AG04449 (cell line): ENCODE results near the gene MPDZ.

ENCODE experiments used
- CTCF ChIA-PET: fragments of 350-600 bp; formaldehyde crosslinking; extraction: SDS; loops from one replicate; lab custom pipeline; 2021; ENCODE audit warnings: antibody characterized with exemption; lab: Yijun Ruan, JAX
- POLR2A ChIA-PET: fragments of 400-600, 350-600 bp; formaldehyde crosslinking; extraction: SDS; loops from one replicate; lab custom pipeline; 2020; ENCODE audit warnings: antibody characterized with exemption, inconsistent platforms; lab: Yijun Ruan, JAX
- DNase-seq: peaks from one replicate; pipeline ENCODE4 v3.0.0-alpha.2; 2010; ENCODE audit warnings: low read depth, low spot score
- H3K4me3 ChIP-seq: 2 replicates; pipeline ENCODE4 v1.5.1; 2011; ENCODE audit warnings: low read depth, mild to moderate bottlenecking, control low read depth, low read length
- CTCF ChIP-seq: IDR thresholded peaks from one replicate; pipeline ENCODE4 v1.5.1; 2011; ENCODE audit warnings: mild to moderate bottlenecking, moderate library complexity, low read length, control low read depth, inconsistent platforms; ENCODE audit not compliant: insufficient read depth; ENCODE audit errors: missing control alignments

Gene MPDZ

GRCh38 chr9:13095056-13095455 lies 184.4 kb downstream of the MPDZ start:
- ChIA-PET CTCF (no interaction called here), POLR2A (no interaction called here)
- DNase-seq: no peak

GRCh38 chr9:13090628-13091027 lies 188.9 kb downstream of the MPDZ start:
- POLR2A ChIA-PET: no interaction called here
- no peak for DNase-seq
- CTCF ChIA-PET: interaction anchor here (1.4 to 4.9 kb wide), 12 partner anchors 8 to 1339 kb away, joined by 3 to 73 read pairs (median 12); no protein-coding TSS in a partner anchor
- H3K4me3 ChIP-seq: no peak overlapping the region
- no peak for TF ChIP-seq CTCF

More at GRCh38 chr9:13095056-13095455, 184.4 kb downstream of the MPDZ start:
- no peak for TF ChIP-seq CTCF
- no peak overlapping the region for H3K4me3 ChIP-seq

- CTCF ChIA-PET: interaction anchor here (0.7 to 4.9 kb wide), 23 partner anchors 9 to 1340 kb away, joined by 3 to 73 read pairs (median 7); no protein-coding TSS in a partner anchor
- DNase-seq: no peak
- no peak overlapping the region for H3K4me3 ChIP-seq
- POLR2A ChIA-PET: no interaction called here
- TF ChIP-seq CTCF: no peak
Measured at GRCh38 chr9:13089666-13090065, 189.8 kb downstream of the MPDZ start.

GRCh38 chr9:13088720-13089427 lies 190.6 kb downstream of the MPDZ start:
- TF ChIP-seq CTCF: peak; percentile 70
- POLR2A ChIA-PET: no interaction called here
- CTCF ChIA-PET: interaction anchor here (0.7 to 4.9 kb wide), 36 partner anchors 9 to 1341 kb away, joined by 3 to 73 read pairs (median 5); no protein-coding TSS in a partner anchor
- DNase-seq: no peak
- H3K4me3 ChIP-seq: no peak overlapping the region; the same call in 1 of the 2 replicates

- ChIA-PET POLR2A (no interaction called here), CTCF (interaction anchor here (1.0 to 1.9 kb wide), 5 partner anchors 50 to 365 kb away, joined by 3 to 5 read pairs (median 4); no protein-coding TSS in a partner anchor)
- TF ChIP-seq CTCF: no peak
Measured at GRCh38 chr9:13083963-13084528, 195.4 kb downstream of the MPDZ start.

GRCh38 chr9:13083366-13083765 lies 196.1 kb downstream of the MPDZ start:
- ChIA-PET CTCF (interaction anchor here (1.1 kb wide), 1 partner anchor 49 kb away, joined by 3 read pairs; no protein-coding TSS in a partner anchor), POLR2A (no interaction called here)
- no peak overlapping the region for H3K4me3 ChIP-seq
- DNase-seq: no peak
- no peak for TF ChIP-seq CTCF

More at GRCh38 chr9:13083963-13084528, 195.4 kb downstream of the MPDZ start:
- no peak overlapping the region for H3K4me3 ChIP-seq
- DNase-seq: peak; percentile 17
